Measurements from ENCODE around the gene VWA5B1. TPM values are rescaled to one million over a fixed set of nuclear protein-coding genes. Genes with fewer than 3 reads are reported as not detected.

The VWA5B1 gene
- total RNA-seq, 1 donor = under 0.01 TPM

Other genes with a start within 250 kb of the VWA5B1 start
- not detected for gene PLA2G5, start 220.7 kb upstream of the VWA5B1 start, total RNA-seq
- gene PLA2G2D, start 171.3 kb upstream of the VWA5B1 start, total RNA-seq = under 0.01 TPM
- gene PLA2G2F, start 151.6 kb upstream of the VWA5B1 start, total RNA-seq = under 0.01 TPM
- 0.81 TPM for gene UBXN10, start 104.8 kb upstream of the VWA5B1 start, total RNA-seq
- gene PLA2G2C, start 104.4 kb upstream of the VWA5B1 start, total RNA-seq = not detected
- gene CAMK2N1, start 195.3 kb downstream of the VWA5B1 start, total RNA-seq = not detected
- gene MUL1, start 217.3 kb downstream of the VWA5B1 start, total RNA-seq = 25.3 TPM